Measurements from ENCODE around the gene PEX26.
"Not testable (repeated sequence)": the region's sequence is repeated elsewhere in the genome, so short reads cannot be mapped to it uniquely, and the experiment has no call there.

PEX26 gene

DNA sequence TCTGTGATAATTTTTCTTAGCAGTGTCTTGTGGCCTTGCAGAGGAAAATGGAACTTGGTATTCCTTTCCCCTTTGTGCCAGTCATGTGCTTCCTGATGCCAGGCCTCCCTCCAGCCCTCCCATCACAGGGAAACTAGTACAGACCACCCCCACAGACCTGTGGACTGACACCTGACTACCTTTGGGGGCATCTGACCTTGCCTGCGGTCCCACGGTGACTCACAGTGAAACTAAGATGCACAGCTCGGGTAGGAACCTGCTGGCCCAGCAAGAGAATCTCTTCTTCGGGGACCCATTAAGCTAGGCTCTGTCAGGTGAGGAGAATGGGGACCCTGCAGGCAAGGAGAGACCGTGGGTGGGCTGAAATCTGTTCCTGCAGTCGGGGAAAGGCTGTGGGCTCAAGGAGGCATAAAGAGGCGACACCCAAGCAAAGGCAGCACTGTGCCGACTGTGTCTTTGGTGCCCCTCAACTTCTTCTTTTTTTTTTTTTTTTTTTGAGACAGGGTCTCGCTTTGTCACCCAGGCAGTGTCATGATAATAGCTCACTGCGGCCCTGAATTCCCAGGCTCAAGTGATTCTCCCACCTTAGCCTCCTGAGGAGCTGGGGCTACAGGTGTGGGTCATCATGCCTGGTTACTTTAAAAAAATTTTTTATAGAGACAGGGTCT lies 20.8 kb upstream of the PEX26 start:
- Histone ChIP-seq H3K36me3 (ENCODE audit: control insufficient read depth, insufficient read depth, low read length) (no peaks in the 10 kb centered on the region; the same call in 1 of the 2 replicates), H3K27me3 (ENCODE audit: control insufficient read depth, insufficient read depth, low read length) (no peaks in the 10 kb centered on the region), H3K4me3 (ENCODE audit: low read length) (no peak overlapping the region), H3K9me3 (ENCODE audit: control insufficient read depth, insufficient read depth, low read length) (no peaks in the 10 kb centered on the region), H3K27ac (ENCODE audit: low read length) (no peak overlapping the region), H3K4me1 (ENCODE audit: control insufficient read depth, insufficient read depth, low read length) (no peaks in the 10 kb centered on the region)
- WGBS (ENCODE audit: insufficient coverage, insufficient read length): no CpG with 5 or more reads among the region's 10 CpGs
- no peak for DNase-seq (ENCODE audit: low read depth, low spot score)

GRCh38 chr22:18057568-18058209 lies 20.1 kb upstream of the PEX26 start:
- Histone ChIP-seq H3K36me3 (ENCODE audit: control insufficient read depth, insufficient read depth, low read length) (no peaks in the 10 kb centered on the region; the same call in 1 of the 2 replicates), H3K4me1 (ENCODE audit: control insufficient read depth, insufficient read depth, low read length) (no peaks in the 10 kb centered on the region), H3K9me3 (ENCODE audit: control insufficient read depth, insufficient read depth, low read length) (no peaks in the 10 kb centered on the region), H3K27ac (ENCODE audit: low read length) (no peak overlapping the region), H3K4me3 (ENCODE audit: low read length) (no peak overlapping the region), H3K27me3 (ENCODE audit: control insufficient read depth, insufficient read depth, low read length) (no peaks in the 10 kb centered on the region)
- WGBS (ENCODE audit: insufficient coverage, insufficient read length): no CpG with 5 or more reads among the region's 4 CpGs
- no peak for DNase-seq (ENCODE audit: low read depth, low spot score)

DNA sequence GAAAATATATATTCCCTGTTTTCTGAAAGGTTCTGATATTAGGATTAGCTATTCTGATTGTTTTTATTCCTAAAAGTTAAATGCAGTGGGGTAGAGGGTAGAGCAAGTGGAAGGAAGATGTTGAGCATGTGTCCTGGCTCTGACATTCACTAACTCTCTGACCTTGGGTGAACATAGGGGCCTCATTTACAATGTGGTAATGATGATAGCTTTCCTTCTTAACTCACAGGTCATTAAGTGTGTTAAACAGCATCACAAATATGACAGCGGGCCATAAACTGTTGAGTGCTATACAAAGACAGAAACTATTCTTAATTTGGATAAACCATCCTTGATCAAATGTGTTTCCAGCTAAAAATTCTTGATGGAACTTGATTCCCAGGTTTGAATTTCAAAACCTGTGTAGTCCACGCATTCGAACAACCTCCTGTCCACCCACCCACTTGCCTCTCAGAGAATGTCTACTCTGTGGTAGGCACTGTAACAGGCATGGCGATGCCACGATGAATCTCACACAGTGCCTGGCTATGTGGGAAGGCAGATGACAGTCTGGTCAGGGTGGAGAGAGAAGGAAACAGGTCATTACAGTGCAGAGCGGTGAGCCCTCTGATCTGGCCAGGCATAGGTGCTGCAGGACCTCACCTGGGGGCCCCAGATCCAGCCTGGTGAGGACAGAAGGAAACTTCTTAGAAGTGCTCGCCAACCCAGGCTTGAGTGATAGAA lies 19.3 kb upstream of the PEX26 start:
- no CpG with 5 or more reads among the region's 7 CpGs for WGBS (ENCODE audit: insufficient coverage, insufficient read length)
- Histone ChIP-seq H3K9me3 (ENCODE audit: control insufficient read depth, insufficient read depth, low read length) (no peaks in the 10 kb centered on the region), H3K4me3 (ENCODE audit: low read length) (no peak overlapping the region), H3K36me3 (ENCODE audit: control insufficient read depth, insufficient read depth, low read length) (no peaks in the 10 kb centered on the region; the same call in 1 of the 2 replicates), H3K27me3 (ENCODE audit: control insufficient read depth, insufficient read depth, low read length) (no peaks in the 10 kb centered on the region), H3K27ac (ENCODE audit: low read length) (no peak overlapping the region), H3K4me1 (ENCODE audit: control insufficient read depth, insufficient read depth, low read length) (no peaks in the 10 kb centered on the region)
- DNase-seq (ENCODE audit: low read depth, low spot score): no peak

- no peaks in the 10 kb centered on the region for H3K9me3 ChIP-seq (ENCODE audit: control insufficient read depth, insufficient read depth, low read length)
- H3K27ac ChIP-seq (ENCODE audit: low read length): no peak overlapping the region
- DNase-seq (ENCODE audit: low read depth, low spot score): no peak
- H3K4me1 ChIP-seq (ENCODE audit: control insufficient read depth, insufficient read depth, low read length): no peaks in the 10 kb centered on the region
- H3K4me3 ChIP-seq (ENCODE audit: low read length): no peak overlapping the region
- no peaks in the 10 kb centered on the region for H3K27me3 ChIP-seq (ENCODE audit: control insufficient read depth, insufficient read depth, low read length)
- WGBS (ENCODE audit: insufficient coverage, insufficient read length): no CpG with 5 or more reads among the region's 5 CpGs
- H3K36me3 ChIP-seq (ENCODE audit: control insufficient read depth, insufficient read depth, low read length): no peaks in the 10 kb centered on the region; the same call in 1 of the 2 replicates
These were observed 18.7 kb upstream of the PEX26 start for GRCh38 chr22:18059094-18059417.

- no CpG with 5 or more reads among the region's 3 CpGs for WGBS (ENCODE audit: insufficient coverage, insufficient read length)
- H3K27ac ChIP-seq (ENCODE audit: low read length): no peak overlapping the region
- no peaks in the 10 kb centered on the region for H3K27me3 ChIP-seq (ENCODE audit: control insufficient read depth, insufficient read depth, low read length)
- DNase-seq (ENCODE audit: low read depth, low spot score): no peak
- no peaks in the 10 kb centered on the region for H3K9me3 ChIP-seq (ENCODE audit: control insufficient read depth, insufficient read depth, low read length)
- no peaks in the 10 kb centered on the region; the same call in 1 of the 2 replicates for H3K36me3 ChIP-seq (ENCODE audit: control insufficient read depth, insufficient read depth, low read length)
- H3K4me3 ChIP-seq (ENCODE audit: low read length): no peak overlapping the region
- no peaks in the 10 kb centered on the region for H3K4me1 ChIP-seq (ENCODE audit: control insufficient read depth, insufficient read depth, low read length)
These were observed 18.3 kb upstream of the PEX26 start for GRCh38 chr22:18059473-18059872.

DNA sequence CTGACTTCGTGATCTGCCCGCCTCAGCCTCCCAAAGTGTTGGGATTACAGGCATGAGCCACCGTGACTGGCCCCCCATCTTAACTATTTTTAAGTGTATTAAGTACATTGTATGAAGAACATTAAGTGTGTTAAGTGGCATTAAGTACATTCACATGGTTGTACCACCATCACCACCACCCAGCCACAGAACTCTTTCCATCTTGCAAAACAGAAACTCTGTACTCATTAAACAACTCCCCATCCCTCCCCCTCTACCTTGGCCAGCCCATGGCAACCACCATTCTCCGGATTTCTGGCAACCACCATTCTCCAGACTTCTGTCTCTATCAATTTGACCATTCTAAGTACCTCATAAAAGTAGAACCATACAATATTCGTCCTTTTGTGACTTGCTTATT lies 17.8 kb upstream of the PEX26 start:
- Histone ChIP-seq H3K36me3 (ENCODE audit: control insufficient read depth, insufficient read depth, low read length) (no peaks in the 10 kb centered on the region; the same call in 1 of the 2 replicates), H3K27me3 (ENCODE audit: control insufficient read depth, insufficient read depth, low read length) (no peaks in the 10 kb centered on the region), H3K9me3 (ENCODE audit: control insufficient read depth, insufficient read depth, low read length) (no peaks in the 10 kb centered on the region), H3K4me3 (ENCODE audit: low read length) (no peak overlapping the region), H3K27ac (ENCODE audit: low read length) (no peak overlapping the region), H3K4me1 (ENCODE audit: control insufficient read depth, insufficient read depth, low read length) (no peaks in the 10 kb centered on the region)
- WGBS (ENCODE audit: insufficient coverage, insufficient read length): no CpG with 5 or more reads among the region's 5 CpGs
- no peak for DNase-seq (ENCODE audit: low read depth, low spot score)

- no peaks in the 10 kb centered on the region; the same call in 1 of the 2 replicates for H3K36me3 ChIP-seq (ENCODE audit: control insufficient read depth, insufficient read depth, low read length)
These were observed 16.9 kb upstream of the PEX26 start for GRCh38 chr22:18060646-18061620.

GRCh38 chr22:18062421-18062820 lies 15.4 kb upstream of the PEX26 start:
- no CpG with 5 or more reads among the region's 3 CpGs for WGBS (ENCODE audit: insufficient coverage, insufficient read length)

More at GRCh38 chr22:18060646-18061620, 16.9 kb upstream of the PEX26 start:
- no peaks in the 10 kb centered on the region for H3K4me1 ChIP-seq (ENCODE audit: control insufficient read depth, insufficient read depth, low read length)
- H3K27me3 ChIP-seq (ENCODE audit: control insufficient read depth, insufficient read depth, low read length): no peaks in the 10 kb centered on the region
- no peaks in the 10 kb centered on the region for H3K9me3 ChIP-seq (ENCODE audit: control insufficient read depth, insufficient read depth, low read length)
- no CpG with 5 or more reads among the region's 13 CpGs for WGBS (ENCODE audit: insufficient coverage, insufficient read length)
- no peak overlapping the region for H3K27ac ChIP-seq (ENCODE audit: low read length)
- H3K4me3 ChIP-seq (ENCODE audit: low read length): no peak overlapping the region
- DNase-seq (ENCODE audit: low read depth, low spot score): no peak

DNA sequence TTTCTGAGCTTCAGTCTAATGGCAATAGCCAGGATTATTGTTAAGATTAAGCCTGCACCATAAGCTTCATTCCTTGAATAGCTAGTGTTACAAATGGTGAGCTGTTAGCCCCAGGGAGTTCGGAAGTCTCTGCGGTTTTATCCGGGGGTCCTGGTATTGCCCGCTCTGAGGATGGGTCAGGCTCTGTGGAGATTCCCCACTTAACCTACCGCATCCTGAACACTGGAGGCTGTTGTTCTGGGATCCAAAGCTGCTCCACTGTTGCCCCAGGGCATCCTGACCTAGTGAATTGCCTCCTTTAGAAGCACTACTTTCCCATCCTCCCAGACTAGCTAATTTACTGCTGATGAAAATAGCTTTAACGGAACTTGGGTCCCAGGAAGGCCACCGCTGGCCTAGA lies 14.5 kb upstream of the PEX26 start:
- H3K27me3 ChIP-seq (ENCODE audit: control insufficient read depth, insufficient read depth, low read length): no peaks in the 10 kb centered on the region
- H3K4me3 ChIP-seq (ENCODE audit: low read length): no peak overlapping the region
- no peaks in the 10 kb centered on the region for H3K9me3 ChIP-seq (ENCODE audit: control insufficient read depth, insufficient read depth, low read length)
- H3K27ac ChIP-seq (ENCODE audit: low read length): no peak overlapping the region
- no peaks in the 10 kb centered on the region; the same call in 1 of the 2 replicates for H3K36me3 ChIP-seq (ENCODE audit: control insufficient read depth, insufficient read depth, low read length)
- WGBS (ENCODE audit: insufficient coverage, insufficient read length): no CpG with 5 or more reads among the region's 7 CpGs
- no peaks in the 10 kb centered on the region for H3K4me1 ChIP-seq (ENCODE audit: control insufficient read depth, insufficient read depth, low read length)
- DNase-seq (ENCODE audit: low read depth, low spot score): no peak

More at GRCh38 chr22:18062421-18062820, 15.4 kb upstream of the PEX26 start:
- DNase-seq (ENCODE audit: low read depth, low spot score): no peak
- H3K27me3 ChIP-seq (ENCODE audit: control insufficient read depth, insufficient read depth, low read length): no peaks in the 10 kb centered on the region
- H3K27ac ChIP-seq (ENCODE audit: low read length): no peak overlapping the region
- no peak overlapping the region for H3K4me3 ChIP-seq (ENCODE audit: low read length)
- no peaks in the 10 kb centered on the region; the same call in 1 of the 2 replicates for H3K36me3 ChIP-seq (ENCODE audit: control insufficient read depth, insufficient read depth, low read length)
- no peaks in the 10 kb centered on the region for H3K9me3 ChIP-seq (ENCODE audit: control insufficient read depth, insufficient read depth, low read length)
- H3K4me1 ChIP-seq (ENCODE audit: control insufficient read depth, insufficient read depth, low read length): no peaks in the 10 kb centered on the region

- not testable (repeated sequence) for H3K36me3 ChIP-seq (ENCODE audit: control insufficient read depth, insufficient read depth, low read length); H3K4me3 ChIP-seq (ENCODE audit: low read length); H3K27ac ChIP-seq (ENCODE audit: low read length); DNase-seq (ENCODE audit: low read depth, low spot score); H3K4me1 ChIP-seq (ENCODE audit: control insufficient read depth, insufficient read depth, low read length); H3K9me3 ChIP-seq (ENCODE audit: control insufficient read depth, insufficient read depth, low read length); H3K27me3 ChIP-seq (ENCODE audit: control insufficient read depth, insufficient read depth, low read length)
- no CpG with 5 or more reads among the region's 6 CpGs for WGBS (ENCODE audit: insufficient coverage, insufficient read length)
These were observed 14.1 kb upstream of the PEX26 start for GRCh38 chr22:18063715-18064114.

Data from iPS DF 6.9 (cell line).